ENCODE data around the gene TBXAS1. TPM values are rescaled to one million over a fixed set of nuclear protein-coding genes. Genes with fewer than 3 reads are reported as not detected.
"Not testable (repeated sequence)": the region's sequence is repeated elsewhere in the genome, so short reads cannot be mapped to it uniquely, and the experiment has no call there.

The TBXAS1 gene
- total RNA-seq, 1 donor from 2014 or later: 3.8 TPM

GRCh38 chr7:139886899-139887298 lies 57.8 kb downstream of the TBXAS1 start:
- intact Hi-C loops (cut with micrococcal nuclease): no loop called here

- intact Hi-C loops (cut with micrococcal nuclease): no loop called here
Observed at GRCh38 chr7:139887992-139888481, 59.0 kb downstream of the TBXAS1 start.

- intact Hi-C loops (cut with micrococcal nuclease): no loop called here
Observed at GRCh38 chr7:139889186-139889871, 60.3 kb downstream of the TBXAS1 start.

- intact Hi-C loops (cut with micrococcal nuclease): no loop called here
Observed at GRCh38 chr7:139893461-139893860, 64.4 kb downstream of the TBXAS1 start.

- intact Hi-C loops (cut with micrococcal nuclease): no loop called here
Observed at GRCh38 chr7:139893999-139894398, 64.9 kb downstream of the TBXAS1 start.

GRCh38 chr7:139895141-139895829 lies 66.2 kb downstream of the TBXAS1 start:
- intact Hi-C loops (cut with micrococcal nuclease): no loop called here

GRCh38 chr7:139896288-139896687 lies 67.2 kb downstream of the TBXAS1 start:
- intact Hi-C loops (cut with micrococcal nuclease): no loop called here

- intact Hi-C loops (cut with micrococcal nuclease): no loop called here
Observed at GRCh38 chr7:139896831-139897230, 67.8 kb downstream of the TBXAS1 start.

- intact Hi-C loops (cut with micrococcal nuclease): no loop called here
Observed at GRCh38 chr7:139897422-139898090, 68.5 kb downstream of the TBXAS1 start.

- intact Hi-C loops (cut with micrococcal nuclease): no loop called here
Observed at GRCh38 chr7:139898483-139898882, 69.4 kb downstream of the TBXAS1 start.

- intact Hi-C loops (cut with micrococcal nuclease): no loop called here
Observed at GRCh38 chr7:139899328-139899955, 70.4 kb downstream of the TBXAS1 start.

GRCh38 chr7:139900326-139900725 lies 71.3 kb downstream of the TBXAS1 start:
- intact Hi-C loops (cut with micrococcal nuclease): no loop called here

GRCh38 chr7:139901056-139901795 lies 72.2 kb downstream of the TBXAS1 start:
- intact Hi-C loops (cut with micrococcal nuclease): no loop called here

GRCh38 chr7:139901901-139902300 lies 72.8 kb downstream of the TBXAS1 start:
- intact Hi-C loops (cut with micrococcal nuclease): no loop called here

GRCh38 chr7:139902436-139903102 lies 73.5 kb downstream of the TBXAS1 start:
- intact Hi-C loops (cut with micrococcal nuclease): no loop called here

- intact Hi-C loops (cut with micrococcal nuclease): not testable (repeated sequence)
Observed at GRCh38 chr7:139903103-139903477, 74.0 kb downstream of the TBXAS1 start.

- intact Hi-C loops (cut with micrococcal nuclease): no loop called here
Observed at GRCh38 chr7:139906879-139907278, 77.8 kb downstream of the TBXAS1 start.

- intact Hi-C loops (cut with micrococcal nuclease): no loop called here
Observed at GRCh38 chr7:139908792-139909191, 79.7 kb downstream of the TBXAS1 start.

- intact Hi-C loops (cut with micrococcal nuclease): loop anchor here (10.0 kb wide), 1 partner anchor 265 kb away; no protein-coding TSS in a partner anchor
Observed at GRCh38 chr7:139909379-139910050, 80.5 kb downstream of the TBXAS1 start.

Data from T-helper 2 cell treated with Interferon-gamma antibody and Interleukin-4, amounts not matched to agents 100 ng/mL and 5 ng/mL, for 36 hours (primary cell).